Middle frontal gyrus (tissue), 1 donor: ENCODE results near the gene MPO.

ENCODE experiments used
- DNase-seq: peaks from one replicate; pipeline ENCODE4 v3.0.0-alpha.2; 2015; ENCODE audit warnings: low spot score; ENCODE audit errors: extremely low spot score

The MPO gene

DNA sequence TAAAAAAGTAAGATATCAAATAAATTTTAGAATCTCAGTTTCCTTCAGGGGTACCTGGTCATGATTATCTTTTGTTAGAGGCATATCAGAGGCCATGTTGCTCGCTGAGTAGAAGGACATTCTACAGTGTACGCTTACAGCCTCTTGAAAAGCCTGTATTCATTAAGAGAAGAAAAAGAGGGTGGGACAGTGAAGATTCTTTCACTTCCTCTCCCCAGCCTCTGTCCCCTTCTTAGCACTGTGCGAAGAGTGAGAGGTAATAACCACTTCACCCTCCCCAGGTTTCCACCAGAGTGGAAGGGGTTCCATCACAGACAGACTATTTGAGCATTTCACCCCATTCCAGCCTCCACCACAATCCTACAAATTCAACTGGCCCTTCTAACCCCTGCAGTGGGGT lies 47.2 kb downstream of the MPO start:
- no peak for DNase-seq

DNA sequence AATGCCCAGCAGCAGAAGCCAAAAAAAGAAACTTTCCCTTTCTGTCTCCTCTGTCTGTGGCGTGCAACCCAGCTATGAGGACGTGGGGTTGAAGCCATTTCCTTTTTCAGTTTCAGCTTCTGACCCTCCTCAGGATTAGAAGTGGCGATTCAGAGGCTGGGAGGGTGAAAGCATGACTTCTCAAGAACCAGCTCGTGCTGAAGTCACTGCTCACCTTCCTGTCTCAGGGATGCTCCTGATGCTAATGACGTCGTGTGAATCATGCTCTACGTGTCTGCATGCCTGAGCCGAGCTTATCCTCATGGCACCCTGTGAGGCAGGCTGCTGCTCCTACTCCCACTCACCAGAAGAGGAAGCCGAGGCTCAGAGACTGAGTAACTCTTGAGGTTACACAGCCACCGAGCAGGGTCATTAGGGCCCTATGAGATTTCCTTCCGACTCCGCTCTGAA lies 48.0 kb downstream of the MPO start:
- no peak for DNase-seq

DNA sequence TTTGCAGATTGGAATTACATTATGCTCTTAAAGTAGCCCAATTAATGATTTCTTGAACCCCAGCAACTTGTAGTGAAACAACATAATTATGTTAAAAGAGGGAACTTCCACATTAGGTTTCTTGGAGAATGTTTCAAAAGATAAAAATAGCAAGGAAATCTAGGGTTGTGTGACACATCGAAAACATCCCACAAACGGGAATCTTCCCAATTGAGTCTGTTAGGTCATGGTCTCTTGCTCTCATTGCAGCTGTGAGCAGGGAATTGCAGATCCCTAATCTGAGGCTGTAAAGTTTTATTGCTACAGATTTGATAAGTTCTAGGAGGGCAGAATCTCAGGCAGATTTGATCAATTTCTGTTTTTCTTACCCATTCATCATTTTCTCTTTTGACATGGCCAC lies 49.1 kb downstream of the MPO start:
- no peak for DNase-seq

DNA sequence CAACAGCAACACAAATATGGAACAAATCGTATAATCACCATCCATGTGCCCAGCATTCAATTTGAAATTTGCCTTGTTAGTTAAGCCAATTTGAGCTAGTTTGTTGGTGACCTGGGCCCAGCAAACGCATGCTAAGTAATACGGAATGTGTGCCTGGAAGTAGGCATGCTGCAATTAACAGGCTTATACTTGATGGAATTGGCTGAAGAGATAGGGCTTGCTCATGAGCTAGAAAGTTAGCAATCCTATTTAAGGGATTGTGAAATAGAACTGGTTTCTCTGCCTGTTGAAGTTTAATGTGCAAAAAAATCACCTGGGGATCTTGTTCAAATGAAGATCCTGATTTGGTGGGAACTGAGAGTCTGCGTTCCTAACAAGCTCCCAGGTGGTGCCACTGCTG lies 50.9 kb downstream of the MPO start:
- DNase-seq: no peak

DNA sequence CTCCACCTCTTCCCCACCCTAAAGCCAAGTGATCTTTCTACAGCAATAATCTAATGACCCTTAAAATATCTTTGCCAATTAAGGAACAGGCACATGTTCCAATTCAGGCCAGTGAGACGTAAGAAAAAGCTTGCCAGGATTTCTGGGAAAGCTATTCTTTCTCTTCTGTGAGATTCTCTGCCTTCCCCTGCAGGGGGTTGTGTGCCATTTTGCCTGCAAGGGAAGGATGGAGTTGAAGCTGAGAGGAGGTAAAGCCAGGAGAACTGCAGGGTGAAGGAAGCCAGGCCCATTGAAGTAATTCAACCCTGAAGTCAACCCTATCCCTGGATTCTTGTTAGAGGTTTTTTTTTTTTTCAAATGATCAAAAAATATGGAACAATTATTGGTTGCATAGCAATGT lies 51.4 kb downstream of the MPO start:
- no peak for DNase-seq

DNA sequence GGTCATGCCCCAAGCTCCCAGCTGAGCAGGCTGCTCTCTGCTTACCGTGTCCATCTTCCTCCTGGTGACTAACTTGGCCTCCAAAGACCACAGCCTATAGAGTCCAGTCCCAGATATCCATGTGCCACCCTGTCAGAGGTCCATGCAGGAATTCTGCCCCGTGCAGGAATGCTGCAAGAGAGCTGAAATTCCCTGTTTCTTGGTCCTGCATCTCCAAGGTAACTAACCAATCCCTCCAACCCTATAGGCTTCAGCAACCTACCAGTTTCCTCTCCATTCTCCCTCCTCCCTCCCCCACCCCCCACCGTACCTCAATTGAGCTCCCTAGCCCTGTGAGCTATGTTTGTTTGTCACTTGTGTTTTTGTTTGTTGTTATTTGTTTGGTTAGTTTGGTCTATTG lies 52.1 kb downstream of the MPO start:
- DNase-seq: no peak

DNA sequence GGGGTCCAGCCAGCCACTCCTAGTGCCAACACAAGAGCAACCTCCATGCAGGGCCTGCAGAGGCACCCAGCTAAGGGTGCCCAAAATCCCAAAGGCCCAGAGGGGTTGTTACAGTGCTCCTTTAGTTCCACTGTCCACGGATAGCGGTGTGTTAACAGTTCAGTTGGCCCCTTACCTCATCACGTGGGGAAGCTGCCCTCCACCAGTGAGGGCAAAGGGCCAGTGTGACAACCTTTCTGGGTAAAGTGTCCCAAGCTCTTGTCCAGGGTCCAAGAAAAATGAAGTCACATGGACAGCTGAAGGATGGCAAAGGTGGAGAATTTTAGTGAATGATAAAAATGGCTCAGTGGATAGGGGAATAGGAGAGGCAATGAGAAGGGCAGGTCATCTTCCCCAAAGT lies 53.0 kb downstream of the MPO start:
- no peak for DNase-seq

DNA sequence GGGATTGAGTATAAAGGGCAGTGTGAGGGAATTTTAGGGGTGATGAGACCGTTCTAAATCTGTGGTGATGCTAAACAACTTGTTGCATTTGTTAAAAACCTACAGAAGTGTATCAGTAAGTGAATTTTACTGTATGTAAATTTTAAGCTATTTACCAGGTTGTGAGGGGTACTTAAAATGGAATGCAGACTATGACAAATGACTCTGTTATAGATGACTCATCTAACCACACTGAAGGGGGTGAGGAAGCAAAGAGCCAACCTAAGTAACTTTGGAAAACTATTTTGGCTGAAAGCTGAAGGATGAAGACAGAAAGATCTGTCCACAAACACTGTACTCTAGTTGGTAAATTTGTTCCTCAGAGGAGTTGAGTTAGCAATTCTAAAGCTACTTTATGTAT lies 56.4 kb downstream of the MPO start:
- DNase-seq: no peak
